IPS DF 6.9 (cell line): Measurements from ENCODE around the gene CSRP1.
"Not testable (repeated sequence)": the region's sequence is repeated elsewhere in the genome, so short reads cannot be mapped to it uniquely, and the experiment has no call there.

Experiments
- DNase-seq: peaks from one replicate; pipeline ENCODE4 v3.0.0-alpha.2; 2013; ENCODE audit warnings: low read depth, low spot score
- H3K27ac ChIP-seq: one replicate; pipeline ENCODE4 v1.5.1; 2013; ENCODE audit warnings: low read length, control low read depth
- H3K27me3 ChIP-seq: 2 replicates; pipeline ENCODE4 v1.6.1; 2013; ENCODE audit warnings: mild to moderate bottlenecking, low read length; ENCODE audit not compliant: control insufficient read depth, insufficient read depth
- H3K36me3 ChIP-seq: 2 replicates; pipeline ENCODE4 v1.6.1; 2013; ENCODE audit warnings: low read length; ENCODE audit not compliant: control insufficient read depth, insufficient read depth
- H3K4me1 ChIP-seq: 2 replicates; pipeline ENCODE4 v1.6.1; 2013; ENCODE audit warnings: low read length; ENCODE audit not compliant: control insufficient read depth, insufficient read depth
- H3K4me3 ChIP-seq: 2 replicates; pipeline ENCODE4 v1.5.1; 2013; ENCODE audit warnings: mild to moderate bottlenecking, low read length
- H3K9me3 ChIP-seq: 2 replicates; pipeline ENCODE4 v1.6.1; 2013; ENCODE audit warnings: low read length, inconsistent platforms; ENCODE audit not compliant: control insufficient read depth, insufficient read depth
- WGBS: extraction: QIAGEN DNeasy Blood & Tissue Kit; methylation state at CpG from one replicate; pipeline ENCODE4 v1.1.7; 2013; ENCODE audit warnings: mixed read lengths, missing lambda C conversion rate; ENCODE audit not compliant: insufficient read length, insufficient coverage; 5-methylcytosine and 5-hydroxymethylcytosine counted together

CSRP1 gene

GRCh38 chr1:201475915-201476669, 30.8 kb downstream of the CSRP1 start:
- Histone ChIP-seq H3K4me1 (no peaks in the 10 kb centered on the region), H3K27me3 (peaks cover 3% of the 10 kb centered on the region; the same call in 1 of the 2 replicates), H3K36me3 (no peaks in the 10 kb centered on the region), H3K9me3 (no peaks in the 10 kb centered on the region), H3K27ac (no peak overlapping the region), H3K4me3 (no peak overlapping the region)
- no CpG with 5 or more reads among the region's 8 CpGs for WGBS
- no peak for DNase-seq

- no CpG with 5 or more reads among the region's 2 CpGs for WGBS
- Histone ChIP-seq H3K27me3 (peaks cover 6% of the 10 kb centered on the region; the same call in 1 of the 2 replicates), H3K9me3 (no peaks in the 10 kb centered on the region), H3K4me1 (no peaks in the 10 kb centered on the region), H3K27ac (no peak overlapping the region), H3K4me3 (no peak overlapping the region), H3K36me3 (no peaks in the 10 kb centered on the region)
- no peak for DNase-seq
Observed at GRCh38 chr1:201475130-201475529, 31.8 kb downstream of the CSRP1 start.

GRCh38 chr1:201473296-201473695, 33.6 kb downstream of the CSRP1 start:
- no peak for DNase-seq
- WGBS: no CpG with 5 or more reads among the region's 2 CpGs
- no peak overlapping the region for H3K4me3 ChIP-seq
- peaks cover 3% of the 10 kb centered on the region for H3K4me1 ChIP-seq
- peaks cover 6% of the 10 kb centered on the region; the same call in 1 of the 2 replicates for H3K27me3 ChIP-seq
- H3K36me3 ChIP-seq: 0 out of 2 replicates have a peak, but pooled peaks cover 3% of the 10 kb centered on the region
- H3K9me3 ChIP-seq: no peaks in the 10 kb centered on the region
- no peak overlapping the region for H3K27ac ChIP-seq

- not testable (repeated sequence) for H3K9me3 ChIP-seq, H3K27ac ChIP-seq, H3K4me3 ChIP-seq, DNase-seq, H3K36me3 ChIP-seq, H3K4me1 ChIP-seq, H3K27me3 ChIP-seq
- no CpG with 5 or more reads among the region's 8 CpGs for WGBS
Observed at GRCh38 chr1:201472321-201472720, 34.6 kb downstream of the CSRP1 start.

- H3K4me1 ChIP-seq: peaks cover 6% of the 10 kb centered on the region
- no peaks in the 10 kb centered on the region for H3K9me3 ChIP-seq
- H3K27ac ChIP-seq: no peak overlapping the region
- peaks cover 6% of the 10 kb centered on the region; the same call in 1 of the 2 replicates for H3K27me3 ChIP-seq
- no peak for DNase-seq
- H3K36me3 ChIP-seq: 0 out of 2 replicates have a peak, but pooled peaks cover 3% of the 10 kb centered on the region
- no CpG with 5 or more reads among the region's 3 CpGs for WGBS
- no peak overlapping the region for H3K4me3 ChIP-seq
Observed at GRCh38 chr1:201471772-201472171, 35.2 kb downstream of the CSRP1 start.

DNA sequence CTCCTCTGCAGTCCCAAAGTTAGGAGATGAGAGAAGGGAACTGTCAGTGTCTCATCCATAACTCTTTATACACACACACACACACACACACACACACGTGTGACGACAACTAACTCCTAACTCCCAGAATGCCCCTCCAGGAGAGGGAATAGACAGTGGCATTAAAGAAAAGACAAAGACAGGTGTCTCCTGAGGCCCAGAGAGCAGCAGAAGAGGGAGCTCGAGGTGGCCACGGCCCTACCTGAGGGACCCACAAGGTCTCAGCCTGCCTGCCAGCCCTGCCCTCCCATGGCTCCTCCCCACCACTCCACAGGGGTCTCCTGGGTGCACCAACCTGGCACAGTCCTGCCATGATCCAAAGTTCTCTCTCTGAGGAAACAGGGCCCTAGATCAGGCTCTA, 36.3 kb downstream of the CSRP1 start:
- H3K9me3 ChIP-seq: no peaks in the 10 kb centered on the region
- no peak overlapping the region for H3K4me3 ChIP-seq
- peaks cover 6% of the 10 kb centered on the region for H3K4me1 ChIP-seq
- no CpG with 5 or more reads among the region's 4 CpGs for WGBS
- peaks cover 8% of the 10 kb centered on the region; the same call in 1 of the 2 replicates for H3K36me3 ChIP-seq
- H3K27me3 ChIP-seq: peaks cover 6% of the 10 kb centered on the region; the same call in 1 of the 2 replicates
- H3K27ac ChIP-seq: no peak overlapping the region
- DNase-seq: no peak

DNA sequence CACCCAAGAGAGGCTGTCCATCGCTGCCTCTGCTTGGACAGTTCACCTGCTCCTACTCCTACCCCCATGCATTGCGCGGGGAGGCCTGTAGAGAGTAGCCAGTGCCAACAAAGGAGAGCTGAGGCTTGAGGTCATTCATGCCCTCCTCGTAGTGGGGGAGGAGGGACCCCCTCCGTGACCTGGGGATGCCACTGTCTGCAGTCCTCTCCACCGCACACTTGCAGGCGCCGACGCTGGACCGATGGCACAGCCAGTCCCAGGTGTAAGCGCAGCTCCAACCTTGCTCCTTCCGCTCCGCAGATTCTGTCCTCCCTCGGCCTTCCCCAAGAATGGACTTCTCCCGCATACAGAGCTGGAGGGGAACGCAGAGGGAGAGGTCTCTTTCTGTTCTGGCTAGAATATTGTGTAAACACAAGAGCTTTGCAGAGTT, 37.3 kb downstream of the CSRP1 start:
- WGBS: no CpG with 5 or more reads among the region's 16 CpGs
- Histone ChIP-seq H3K36me3 (peaks cover 13% of the 10 kb centered on the region; the same call in 1 of the 2 replicates), H3K27me3 (peaks cover 6% of the 10 kb centered on the region; the same call in 1 of the 2 replicates), H3K4me1 (peaks cover 6% of the 10 kb centered on the region), H3K27ac (no peak overlapping the region), H3K9me3 (no peaks in the 10 kb centered on the region), H3K4me3 (peak overlapping the region; percentile 62; the same call in 1 of the 2 replicates)
- no peak for DNase-seq

DNA sequence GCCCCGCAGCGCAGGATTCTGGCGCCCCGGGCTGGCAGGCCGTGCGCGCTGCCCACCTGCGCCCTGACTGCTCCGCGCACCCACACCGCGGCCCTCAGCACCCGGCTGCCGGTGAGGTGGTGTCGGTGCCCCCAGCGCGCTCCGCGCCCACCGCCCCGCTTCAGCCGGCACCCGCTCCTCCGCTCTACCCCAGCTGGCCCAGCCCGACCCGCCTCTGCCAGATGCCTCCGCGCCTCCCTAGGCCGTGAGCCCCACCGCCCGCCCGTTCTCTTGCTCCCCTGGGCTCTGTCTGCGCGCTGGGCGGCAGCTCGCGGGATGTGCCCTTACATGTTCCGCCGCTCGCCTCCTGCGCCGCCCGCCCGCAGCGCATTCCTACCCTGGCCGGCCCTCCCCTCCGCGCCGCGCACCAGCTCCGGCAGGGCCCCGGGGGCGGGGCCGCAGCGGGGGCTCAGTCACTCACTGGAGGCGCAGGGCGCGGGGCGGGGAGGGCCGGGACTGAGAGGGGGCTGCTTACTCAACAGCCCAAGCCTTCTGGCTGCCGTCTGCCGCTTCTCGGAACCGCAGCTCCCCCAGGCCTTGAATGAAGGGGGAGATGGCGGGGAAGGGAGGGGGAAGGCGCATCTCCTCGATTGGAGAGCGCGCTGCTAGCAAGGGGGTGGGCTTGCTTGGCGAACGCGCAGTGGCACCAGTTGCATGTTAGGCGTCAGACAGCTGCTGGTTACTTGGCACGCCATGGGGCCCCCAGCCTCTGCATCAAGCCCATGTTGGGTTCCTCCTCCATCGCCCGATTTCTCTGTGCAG, 37.9 kb downstream of the CSRP1 start, which contains the start of gene PHLDA3:
Gene PHLDA3, minus strand, starts transcription at position 345 of the 801 bp plus-strand sequence. CDS start 402 bp downstream, outside the sequence.
- H3K4me3 ChIP-seq: peak within 1 kb of the TSS; percentile 62
- WGBS: no CpG with 5 or more reads among the region's 76 CpGs
- no peak within 1 kb of the TSS for H3K27ac ChIP-seq
- H3K9me3 ChIP-seq: no peaks in the 10 kb centered on the region
- no peak for DNase-seq
- H3K4me1 ChIP-seq: peaks cover 6% of the 10 kb centered on the region
- H3K36me3 ChIP-seq: peaks cover 13% of the 10 kb centered on the region; the same call in 1 of the 2 replicates
- H3K27me3 ChIP-seq: peaks cover 6% of the 10 kb centered on the region; the same call in 1 of the 2 replicates

DNA sequence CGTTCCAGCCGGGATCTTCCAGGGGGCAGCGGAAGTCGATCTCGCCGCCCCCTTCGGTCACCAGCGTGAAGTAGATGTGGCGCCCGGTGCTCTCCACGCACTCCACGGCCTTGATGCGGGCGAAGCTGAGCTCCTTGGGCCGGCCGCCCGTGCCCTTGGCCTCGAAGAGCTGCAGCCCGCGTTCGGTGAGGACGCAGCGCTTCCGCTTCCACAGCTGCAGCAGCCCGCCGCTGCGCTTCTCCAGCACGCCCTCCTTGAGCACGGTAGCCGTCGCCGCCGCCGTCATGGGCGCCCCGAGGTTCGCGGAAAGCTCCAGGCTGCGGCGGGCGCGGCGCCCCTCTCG, 38.5 kb downstream of the CSRP1 start:
- Histone ChIP-seq H3K4me3 (peak overlapping the region; percentile 62), H3K36me3 (peaks cover 13% of the 10 kb centered on the region; the same call in 1 of the 2 replicates), H3K9me3 (no peaks in the 10 kb centered on the region), H3K27ac (no peak overlapping the region), H3K4me1 (peaks cover 6% of the 10 kb centered on the region), H3K27me3 (peaks cover 6% of the 10 kb centered on the region; the same call in 1 of the 2 replicates)
- WGBS: no CpG with 5 or more reads among the region's 44 CpGs
- no peak for DNase-seq

- H3K36me3 ChIP-seq: peaks cover 13% of the 10 kb centered on the region; the same call in 1 of the 2 replicates
- peaks cover 6% of the 10 kb centered on the region for H3K4me1 ChIP-seq
- H3K9me3 ChIP-seq: no peaks in the 10 kb centered on the region
- no peak overlapping the region for H3K4me3 ChIP-seq
- no peak overlapping the region for H3K27ac ChIP-seq
- H3K27me3 ChIP-seq: peaks cover 6% of the 10 kb centered on the region; the same call in 1 of the 2 replicates
- DNase-seq: no peak
- WGBS: no CpG with 5 or more reads among the region's 3 CpGs
Observed at GRCh38 chr1:201466492-201466891, 40.4 kb downstream of the CSRP1 start.
